Measurements from ENCODE around the gene FUT4. TPM values are rescaled to one million over a fixed set of nuclear protein-coding genes. Genes with fewer than 3 reads are reported as not detected.
A peak's percentile ranks its signal among the peaks of the same experiment; 100 is the strongest.

Gene FUT4
- total RNA-seq (9.5 TPM), polyA plus RNA-seq (ENCODE audit: insufficient read depth, low read depth, low replicate concordance) (1.2 TPM)
- long read RNA-seq, donor 1, full-length matches to known transcripts: 5 of 5 reads
- long read RNA-seq, donor 1, partial matches to known transcripts: 0 of 5 reads
- long read RNA-seq, donor 1, other reads (novel, unspliced or antisense): 0 of 5 reads
- long read RNA-seq, donor 2, full-length matches to known transcripts: 9 of 9 reads
- long read RNA-seq, donor 2, partial matches to known transcripts: 0 of 9 reads
- long read RNA-seq, donor 2, other reads (novel, unspliced or antisense): 0 of 9 reads
- long read RNA-seq, donor 3, full-length matches to known transcripts: 12 of 12 reads
- long read RNA-seq, donor 3, partial matches to known transcripts: 0 of 12 reads
- long read RNA-seq, donor 3, other reads (novel, unspliced or antisense): 0 of 12 reads
- long read RNA-seq, donor 4, full-length matches to known transcripts: 7 of 7 reads
- long read RNA-seq, donor 4, partial matches to known transcripts: 0 of 7 reads
- long read RNA-seq, donor 4, other reads (novel, unspliced or antisense): 0 of 7 reads
- long read RNA-seq, donor 5, full-length matches to known transcripts: 1 of 1 reads
- long read RNA-seq, donor 5, partial matches to known transcripts: 0 of 1 reads
- long read RNA-seq, donor 5, other reads (novel, unspliced or antisense): 0 of 1 reads
- long read RNA-seq, donor 6, full-length matches to known transcripts: 3 of 3 reads
- long read RNA-seq, donor 6, partial matches to known transcripts: 0 of 3 reads
- long read RNA-seq, donor 6, other reads (novel, unspliced or antisense): 0 of 3 reads
- long read RNA-seq, donor 7, full-length matches to known transcripts: 14 of 14 reads
- long read RNA-seq, donor 7, partial matches to known transcripts: 0 of 14 reads
- long read RNA-seq, donor 7, other reads (novel, unspliced or antisense): 0 of 14 reads
- long read RNA-seq, donor 8, full-length matches to known transcripts: 6 of 6 reads
- long read RNA-seq, donor 8, partial matches to known transcripts: 0 of 6 reads
- long read RNA-seq, donor 8, other reads (novel, unspliced or antisense): 0 of 6 reads
- long read RNA-seq, donor 9, full-length matches to known transcripts: 2 of 2 reads
- long read RNA-seq, donor 9, partial matches to known transcripts: 0 of 2 reads
- long read RNA-seq, donor 9, other reads (novel, unspliced or antisense): 0 of 2 reads
- long read RNA-seq, donor 10, full-length matches to known transcripts: 8 of 8 reads
- long read RNA-seq, donor 10, partial matches to known transcripts: 0 of 8 reads
- long read RNA-seq, donor 10, other reads (novel, unspliced or antisense): 0 of 8 reads

- no peak for FAIRE-seq
Measured at GRCh38 chr11:94543695-94544645, at the start of gene FUT4. TSS of gene FUT4 (plus strand) at chr11:94543921. CDS start at chr11:94544134, 213 bp downstream.

DNA sequence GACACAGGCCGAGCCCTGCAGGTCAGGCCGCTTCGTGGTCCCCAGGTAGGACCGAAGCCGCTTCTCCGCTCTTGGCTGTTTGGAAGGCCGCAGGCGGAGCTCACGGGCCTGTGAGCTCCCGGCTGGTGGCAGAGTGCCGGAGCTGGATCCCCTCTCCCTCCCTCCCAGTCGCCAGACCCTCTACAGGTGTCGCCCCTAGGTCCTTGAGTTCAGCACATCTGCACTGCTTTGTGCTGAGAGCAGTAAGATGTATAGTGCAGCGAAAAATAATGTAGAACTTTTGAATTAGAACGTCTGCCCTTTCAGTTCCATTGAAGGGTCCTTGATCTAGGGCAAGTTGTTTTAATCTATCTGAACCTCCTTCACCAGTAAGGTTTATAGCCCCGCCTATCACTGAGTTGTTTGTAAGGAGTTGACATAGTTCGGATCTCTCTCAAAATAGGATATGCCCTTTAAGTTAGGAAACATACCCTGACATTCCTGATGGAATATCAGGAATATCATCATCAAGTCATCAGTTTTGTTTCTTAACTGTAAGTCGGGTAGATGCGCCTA is 49.5 kb upstream of the FUT4 start:
- Histone ChIP-seq H3K4me1 (ENCODE audit: control insufficient read depth in 2 of 3, insufficient read depth in 2 of 3, low read depth in 1 of 3, low read length in 3 of 3) (peaks cover 0 to 4% (median 3%) of the 10 kb centered on the region in 3 donors), H3K27ac (ENCODE audit: low read depth in 2 of 2, low read length in 2 of 2) (peak overlapping the region in 1 of 2 donors; percentile 47), H3K9me3 (ENCODE audit: control insufficient read depth in 2 of 3, insufficient read depth in 1 of 3, low read length in 3 of 3) (no peaks in the 10 kb centered on the region), H3K9ac (ENCODE audit: low read length in 3 of 3) (peak overlapping the region; percentile 37 to 88 (median 68)), H3K27me3 (ENCODE audit: control insufficient read depth, insufficient read depth, low read length) (no peaks in the 10 kb centered on the region), H3K36me3 (ENCODE audit: control insufficient read depth in 2 of 3, insufficient read depth in 3 of 3, low read length in 3 of 3) (peaks cover 2 to 14% (median 5%) of the 10 kb centered on the region in 3 donors), H3K4me3 (ENCODE audit: low read length in 3 of 3) (peak overlapping the region; percentile 73 to 96 (median 92))
- FAIRE-seq: no peak
- no peak for DNase-seq
- intact Hi-C loops (cut with DNase I): no loop called here
- no peak for TF ChIP-seq CTCF (IDR thresholded peaks at IDR 0.05; ENCODE audit: borderline replicate concordance, extremely low read depth, insufficient read depth)

More at GRCh38 chr11:94543695-94544645, at the start of gene FUT4:
- intact Hi-C loops (cut with DNase I): no loop called here
- peak within 1 kb of the TSS; percentile 58 to 71 (median 65) for H3K4me3 ChIP-seq (ENCODE audit: low read length in 3 of 3)
- peak within 1 kb of the TSS; percentile 94 for H3K27ac ChIP-seq (ENCODE audit: low read depth in 2 of 2, low read length in 2 of 2)
- no peaks in the 10 kb centered on the region for H3K27me3 ChIP-seq (ENCODE audit: control insufficient read depth, insufficient read depth, low read length)
- H3K36me3 ChIP-seq (ENCODE audit: control insufficient read depth in 2 of 3, insufficient read depth in 3 of 3, low read length in 3 of 3): no peaks in the 10 kb centered on the region
- H3K4me1 ChIP-seq (ENCODE audit: control insufficient read depth in 2 of 3, insufficient read depth in 2 of 3, low read depth in 1 of 3, low read length in 3 of 3): peaks cover 0 to 4% (median 0%) of the 10 kb centered on the region in 3 donors
- peak; percentile 86 to 96 (median 91) for DNase-seq
- no peaks in the 10 kb centered on the region for H3K9me3 ChIP-seq (ENCODE audit: control insufficient read depth in 2 of 3, insufficient read depth in 1 of 3, low read length in 3 of 3)
- H3K9ac ChIP-seq (ENCODE audit: low read length in 3 of 3): peak within 1 kb of the TSS; percentile 26 to 81 (median 68)
- peak; percentile 10 for TF ChIP-seq CTCF (IDR thresholded peaks at IDR 0.05; ENCODE audit: borderline replicate concordance, extremely low read depth, insufficient read depth)
